ENCODE measurements around the gene TSTD1.
"Not testable (repeated sequence)": the region's sequence is repeated elsewhere in the genome, so short reads cannot be mapped to it uniquely, and the experiment has no call there.

TSTD1 gene

DNA sequence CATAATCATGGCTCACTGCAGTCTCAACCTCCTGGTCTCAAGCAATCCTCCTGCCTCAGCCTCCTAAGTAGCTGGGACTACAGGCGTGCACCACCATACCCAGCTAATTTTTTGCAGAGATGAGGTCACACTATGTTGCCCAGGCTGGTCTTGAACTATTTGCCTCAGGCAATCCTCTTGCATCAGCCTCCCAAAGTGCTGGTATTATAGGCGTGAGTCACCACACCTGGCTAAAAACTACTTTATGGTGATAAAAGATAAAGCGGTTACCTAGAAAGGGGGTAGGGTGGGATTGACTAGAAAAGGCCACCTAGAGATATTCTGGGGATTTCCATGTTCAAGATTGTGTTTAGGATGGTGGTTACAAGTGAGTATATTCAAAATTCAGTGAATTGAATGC, 5.0 kb downstream of the TSTD1 start:
- DNase-seq = no peak

DNA sequence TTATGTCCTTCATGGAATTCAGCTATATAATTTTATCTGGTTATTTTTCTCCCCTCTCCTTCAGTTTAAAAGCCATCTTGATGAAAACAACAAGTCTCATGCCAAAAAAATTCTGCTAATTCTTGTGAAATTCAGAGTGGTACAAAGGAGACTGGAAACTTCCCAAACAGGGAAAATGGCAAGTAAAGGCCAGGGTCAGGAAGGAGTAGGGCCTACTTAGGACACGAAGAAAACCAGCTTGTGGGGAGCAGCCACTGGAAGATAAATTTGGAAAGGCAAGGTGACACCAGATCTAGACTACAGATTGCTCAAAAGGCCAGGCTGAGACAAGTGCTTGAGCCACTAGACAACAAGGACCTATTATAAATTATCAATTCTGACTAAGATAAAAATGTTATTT, 6.4 kb downstream of the TSTD1 start:
- no peak for DNase-seq

DNA sequence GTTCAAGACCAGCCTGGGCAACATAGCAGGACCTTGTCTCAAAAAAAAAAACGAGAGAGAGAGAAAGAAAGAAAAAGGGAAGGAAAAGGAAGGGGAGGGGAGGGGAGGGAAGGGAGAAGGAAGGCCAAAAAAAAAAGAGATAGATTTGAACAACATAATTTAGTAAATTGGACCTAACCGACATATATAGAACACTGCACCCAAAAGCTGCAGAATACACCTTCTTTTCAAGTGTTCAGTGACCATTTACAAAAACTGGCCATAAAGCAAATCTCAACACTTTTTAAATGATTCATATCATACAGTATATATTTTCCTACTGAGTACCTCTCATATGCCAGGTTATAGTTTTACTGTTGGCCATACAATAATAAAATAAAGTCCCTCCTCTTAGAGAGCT, 6.9 kb downstream of the TSTD1 start:
- no peak for DNase-seq

DNA sequence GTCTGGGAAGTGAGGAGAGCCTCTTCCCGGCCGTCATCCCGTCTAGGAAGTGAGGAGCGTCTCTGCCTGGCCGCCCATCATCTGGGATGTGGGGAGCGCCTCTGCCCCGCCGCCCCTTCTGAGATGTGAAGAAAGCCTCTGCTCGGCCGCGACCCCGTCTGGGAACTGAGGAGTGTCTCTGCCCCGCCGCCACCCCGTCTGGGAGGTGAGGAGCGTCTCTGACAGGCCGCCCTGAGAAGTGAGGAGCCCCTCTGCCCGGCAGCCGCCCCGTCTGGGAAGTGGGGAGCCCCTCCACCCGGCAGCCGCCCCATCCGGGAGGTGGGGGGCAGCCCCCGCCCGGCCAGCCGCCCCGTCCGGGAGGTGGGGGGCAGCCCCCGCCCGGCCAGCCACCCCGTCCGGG, 9.3 kb downstream of the TSTD1 start:
- DNase-seq = not testable (repeated sequence)

DNA sequence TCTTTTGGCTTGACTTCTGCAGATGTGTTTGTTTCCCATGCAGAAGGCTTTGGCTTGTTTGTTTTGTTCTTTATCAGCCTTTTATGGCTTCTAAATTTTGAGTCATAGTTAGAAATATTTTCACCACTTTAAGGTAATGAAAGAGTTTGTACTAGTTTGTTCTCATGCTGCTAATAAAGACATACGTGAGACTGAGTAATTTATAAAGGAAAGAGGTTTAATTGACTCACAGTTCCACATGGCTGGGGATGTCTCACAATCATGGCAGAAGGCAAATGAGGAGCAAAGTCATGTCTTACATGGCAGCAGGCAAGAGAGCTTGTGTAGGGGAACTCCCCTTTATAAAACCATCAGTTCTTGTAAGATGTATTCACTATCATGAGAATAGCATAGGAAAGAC, 11.8 kb downstream of the TSTD1 start:
- not testable (repeated sequence) for DNase-seq

DNA sequence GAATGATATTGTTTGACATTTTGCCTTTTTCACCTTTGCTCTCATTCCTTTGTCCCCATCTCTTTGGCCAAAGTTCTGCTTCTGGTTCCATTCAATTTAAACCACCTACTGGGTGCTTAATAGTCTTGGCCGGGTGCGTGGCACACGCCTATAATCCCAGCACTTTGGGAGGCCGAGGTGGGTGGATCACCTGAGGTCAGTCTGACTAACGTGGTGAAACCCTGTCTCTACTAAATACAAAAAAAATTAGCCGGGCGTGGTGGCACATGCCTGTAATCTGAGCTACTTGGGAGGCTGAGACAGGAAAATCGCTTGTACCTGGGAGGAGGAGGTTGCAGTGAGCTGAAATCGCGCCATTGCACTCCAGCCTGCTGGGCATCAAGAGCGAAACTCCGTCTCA, 16.3 kb downstream of the TSTD1 start:
- DNase-seq = not testable (repeated sequence)

DNA sequence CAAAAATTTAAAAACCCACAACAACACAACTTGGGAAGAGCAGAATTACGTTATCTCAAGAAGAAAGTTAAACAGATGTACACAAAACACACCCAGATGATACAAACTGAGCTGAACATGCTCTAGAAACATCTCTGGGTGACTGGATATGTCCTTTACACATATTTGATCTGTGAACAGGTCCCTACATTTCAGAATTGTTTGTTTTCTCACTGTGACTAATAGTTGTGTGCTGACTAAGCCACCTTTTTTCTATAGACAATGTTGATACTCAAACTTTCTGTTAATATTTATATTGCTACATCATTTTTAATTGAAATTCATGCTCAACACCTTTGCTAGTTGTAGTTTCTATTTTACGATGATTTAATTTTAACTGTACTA, 16.8 kb downstream of the TSTD1 start:
- DNase-seq = no peak

DNA sequence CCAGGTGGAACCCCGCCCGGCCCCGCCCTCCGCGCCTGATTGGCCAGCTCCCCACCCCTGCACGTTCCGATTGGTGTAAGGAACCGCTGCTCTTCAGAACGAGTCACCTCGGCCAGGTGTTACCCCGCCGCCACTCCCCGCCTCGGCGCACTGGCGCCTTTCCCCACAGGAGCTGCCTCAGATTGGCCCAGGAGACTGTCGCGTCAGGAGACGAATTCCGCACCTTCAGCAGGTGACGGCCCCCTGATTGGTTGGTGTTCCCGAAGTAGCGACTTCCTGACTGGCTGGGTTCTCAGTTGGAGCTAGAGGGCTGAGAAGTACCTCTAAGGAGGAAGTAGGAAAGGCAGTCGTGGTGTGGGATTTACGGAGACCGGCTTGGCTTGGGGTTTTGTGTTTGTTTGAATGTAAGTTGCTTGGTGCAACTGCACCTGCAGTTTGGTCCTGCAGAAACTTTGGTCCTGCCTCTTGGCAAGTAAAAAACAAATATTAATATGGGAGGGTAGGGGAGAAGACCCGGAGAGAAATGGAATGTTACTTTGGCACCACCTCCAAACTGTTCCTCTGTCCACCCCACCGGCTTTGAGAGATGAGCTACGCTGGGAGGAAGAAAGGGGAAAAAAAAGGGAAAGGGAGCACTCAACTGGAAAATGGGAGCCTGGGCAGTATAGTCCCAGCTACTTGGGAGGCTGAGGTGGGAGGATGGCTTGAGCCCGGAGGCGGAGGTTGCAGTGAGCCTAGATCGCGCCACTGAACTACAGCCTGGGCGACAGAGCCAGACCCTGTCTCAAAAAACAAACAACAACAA, 17.4 kb downstream of the TSTD1 start:
- DNase-seq = peak; percentile 90

DNA sequence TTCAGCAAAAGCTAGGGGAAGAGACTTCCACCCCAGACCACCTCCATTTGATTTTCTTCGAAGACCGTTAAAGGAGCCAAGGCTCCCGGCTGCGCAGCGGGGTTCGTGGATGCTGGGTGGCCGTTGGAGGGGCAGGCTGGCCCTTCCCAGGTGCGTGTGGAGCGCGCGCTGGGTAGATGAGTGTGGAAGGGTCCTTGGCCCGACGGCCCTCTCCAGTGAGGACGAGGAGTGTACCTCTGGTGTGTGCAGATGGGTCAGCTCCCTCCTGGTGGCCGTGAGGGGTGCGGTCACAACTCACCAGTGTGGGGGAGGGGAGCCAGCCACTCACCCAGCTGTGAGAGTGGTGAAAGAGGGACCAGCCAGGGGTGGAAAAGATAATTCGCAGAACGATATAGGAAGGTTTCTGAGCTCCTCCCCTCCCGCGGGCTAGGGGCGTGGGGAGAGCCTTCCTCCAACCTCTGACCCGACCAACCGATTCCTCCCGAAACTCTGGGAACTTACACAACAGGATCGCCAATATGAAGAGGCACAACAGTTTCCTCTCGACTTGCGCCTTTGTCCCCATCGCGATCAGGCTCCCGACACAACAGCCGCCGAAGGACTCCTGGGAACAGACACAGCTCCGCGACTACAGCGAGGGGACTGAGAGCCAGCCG, 18.1 kb downstream of the TSTD1 start, which contains the start of gene F11R:
Gene F11R, minus strand, starts transcription at position 644 of the 656 bp plus-strand sequence. Its CDS starts 79 bp downstream, at position 565.
- DNase-seq = peak; percentile 46

DNA sequence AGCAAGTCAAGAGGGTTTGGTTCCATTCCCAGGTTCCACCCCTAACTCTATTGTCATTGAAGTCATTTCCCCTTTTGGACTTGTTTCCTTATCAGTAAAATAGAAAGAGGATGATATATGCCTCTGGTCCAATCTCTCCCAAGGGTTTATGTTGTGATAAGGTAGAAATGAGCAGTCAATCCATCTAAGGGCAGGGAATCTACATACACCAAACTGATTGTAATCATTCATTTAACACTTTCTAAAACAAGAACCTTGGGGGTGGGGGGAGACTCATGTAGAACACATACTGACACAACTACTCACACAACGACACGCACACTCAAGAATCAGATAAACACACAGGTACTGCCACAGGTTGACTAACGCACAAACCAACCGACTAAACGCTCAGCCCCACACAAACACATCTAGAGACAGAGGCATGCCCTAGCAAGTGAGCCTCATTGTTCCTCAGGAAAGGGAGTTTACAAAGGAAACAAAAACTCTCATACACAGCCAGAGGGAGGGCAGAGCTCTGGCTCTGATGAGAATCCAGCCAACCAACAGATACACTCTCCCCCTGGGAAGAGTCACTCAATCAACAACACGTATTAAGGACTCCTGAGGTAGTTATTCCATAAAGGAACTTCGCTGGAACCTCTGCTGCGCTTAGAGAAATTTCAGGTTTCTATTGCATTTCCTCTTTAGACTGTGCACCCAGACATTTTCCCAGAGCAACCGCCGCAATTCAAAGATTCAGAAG, 18.8 kb downstream of the TSTD1 start:
- DNase-seq = no peak

DNA sequence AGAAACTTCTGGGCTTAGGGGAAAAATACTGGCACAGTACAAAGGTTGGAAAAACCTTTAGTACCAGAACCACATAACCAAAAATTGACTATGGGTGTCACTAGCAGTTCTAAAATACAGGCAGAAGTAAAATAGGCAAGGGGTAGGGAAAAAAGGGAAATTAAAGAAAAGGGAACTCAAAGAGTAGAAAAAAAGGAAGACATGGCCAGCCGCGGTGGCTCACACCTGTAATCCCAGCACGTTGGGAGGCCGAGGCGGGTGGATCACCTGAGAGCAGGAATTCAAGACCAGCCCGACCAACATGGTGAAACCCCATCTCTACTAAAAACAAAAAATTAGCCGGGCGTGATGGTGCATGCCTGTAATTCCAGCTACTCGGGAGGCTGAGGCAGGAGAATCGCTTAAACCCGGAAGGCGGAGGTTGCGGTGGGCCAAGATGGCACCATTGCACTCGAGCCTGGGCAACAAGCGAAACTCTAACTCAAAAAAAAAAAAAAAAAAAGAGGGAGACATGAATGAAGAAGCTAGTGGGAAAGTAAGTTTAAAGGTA, 19.6 kb downstream of the TSTD1 start:
- DNase-seq = not testable (repeated sequence)

DNA sequence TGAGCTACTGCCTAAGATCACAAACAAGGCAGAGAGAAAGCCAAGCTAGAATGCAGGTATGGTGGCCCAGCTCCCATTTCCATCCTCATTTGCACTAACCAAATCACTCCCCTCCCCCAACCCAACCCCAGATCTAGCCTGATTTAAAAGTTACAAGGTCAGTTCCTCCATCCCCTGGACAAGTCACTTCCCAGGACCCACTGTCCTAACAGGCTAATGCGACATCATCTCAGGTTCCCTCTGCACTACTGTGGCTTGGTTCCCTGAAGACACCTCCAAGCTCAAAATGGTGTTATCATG, 20.2 kb downstream of the TSTD1 start:
- DNase-seq = no peak

DNA sequence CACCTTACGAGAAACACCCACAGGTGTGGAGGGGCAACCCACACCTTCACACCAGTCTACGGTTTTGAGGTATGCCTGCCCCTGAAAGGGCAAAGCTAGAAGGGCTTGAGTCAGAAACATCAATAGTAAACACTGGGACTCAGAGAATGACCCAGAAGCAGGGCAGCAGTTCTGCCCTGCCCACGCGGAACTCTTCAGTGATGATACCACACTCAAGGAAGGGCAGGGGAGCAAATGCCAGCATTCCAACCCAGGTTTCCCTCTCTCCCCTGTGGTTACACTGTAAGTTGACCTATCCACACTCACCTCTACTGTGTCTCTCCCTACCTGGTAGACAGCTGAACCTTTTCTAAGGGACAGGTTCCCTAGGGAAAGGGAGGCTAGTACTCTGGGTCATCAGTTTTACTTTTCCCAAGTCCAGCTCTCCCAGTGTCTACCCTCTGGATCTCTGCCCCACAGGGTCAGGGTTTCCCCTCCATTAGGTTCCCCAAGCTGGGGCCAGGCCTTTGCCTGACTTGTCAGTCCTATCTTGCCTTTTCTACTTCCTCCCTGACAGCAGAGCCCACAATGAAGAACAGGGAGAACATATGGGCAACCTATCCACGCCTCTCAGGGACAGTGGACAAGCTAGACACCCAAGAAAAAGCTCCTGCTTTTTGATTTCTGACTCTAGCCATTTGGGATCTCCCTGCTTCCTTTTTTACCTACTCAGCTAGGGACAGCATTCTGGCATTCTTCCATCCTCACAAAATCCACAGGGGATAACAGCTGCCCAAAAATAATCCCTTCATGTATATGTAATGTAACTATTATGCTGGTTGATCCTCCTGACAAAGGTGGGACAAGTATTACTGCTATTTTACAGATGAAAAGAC, 20.8 kb downstream of the TSTD1 start:
- no peak for DNase-seq

DNA sequence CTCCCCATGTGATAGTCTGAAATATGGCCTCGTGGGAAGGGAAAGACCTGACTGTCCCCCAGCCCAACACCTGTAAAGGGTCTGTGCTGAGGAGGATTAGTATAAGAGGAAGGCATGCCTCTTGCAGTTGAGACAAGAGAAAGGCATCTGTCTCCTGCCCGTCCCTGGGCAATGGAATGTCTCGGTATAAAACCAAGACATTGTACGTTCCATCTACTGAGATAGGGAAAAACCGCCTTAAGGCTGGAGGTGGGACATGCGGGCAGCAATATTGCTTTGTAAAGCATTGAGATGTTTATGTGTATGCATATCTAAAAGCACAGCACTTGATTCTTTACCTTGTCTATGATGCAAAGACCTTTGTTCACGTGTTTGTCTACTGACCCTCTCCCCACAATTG, 21.6 kb downstream of the TSTD1 start:
- DNase-seq = not testable (repeated sequence)

DNA sequence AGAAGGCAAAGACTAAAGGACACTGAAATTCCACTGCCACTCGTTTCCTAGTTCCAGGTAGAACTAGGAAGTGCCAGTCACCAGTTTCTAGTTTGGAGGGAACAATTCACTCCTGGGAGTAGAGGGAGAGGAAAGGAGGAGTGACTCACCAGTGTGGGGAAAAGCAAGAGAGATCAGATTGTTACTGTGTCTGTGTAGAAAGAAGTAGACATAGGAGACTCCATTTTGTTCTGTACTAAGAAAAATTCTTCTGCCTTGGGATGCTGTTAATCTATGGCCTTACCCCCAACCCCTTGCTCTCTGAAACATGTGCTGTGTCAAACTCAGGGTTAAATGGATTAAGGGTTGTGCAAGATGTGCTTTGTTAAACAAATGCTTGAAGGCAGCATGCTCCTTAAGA, 22.1 kb downstream of the TSTD1 start:
- not testable (repeated sequence) for DNase-seq

DNA sequence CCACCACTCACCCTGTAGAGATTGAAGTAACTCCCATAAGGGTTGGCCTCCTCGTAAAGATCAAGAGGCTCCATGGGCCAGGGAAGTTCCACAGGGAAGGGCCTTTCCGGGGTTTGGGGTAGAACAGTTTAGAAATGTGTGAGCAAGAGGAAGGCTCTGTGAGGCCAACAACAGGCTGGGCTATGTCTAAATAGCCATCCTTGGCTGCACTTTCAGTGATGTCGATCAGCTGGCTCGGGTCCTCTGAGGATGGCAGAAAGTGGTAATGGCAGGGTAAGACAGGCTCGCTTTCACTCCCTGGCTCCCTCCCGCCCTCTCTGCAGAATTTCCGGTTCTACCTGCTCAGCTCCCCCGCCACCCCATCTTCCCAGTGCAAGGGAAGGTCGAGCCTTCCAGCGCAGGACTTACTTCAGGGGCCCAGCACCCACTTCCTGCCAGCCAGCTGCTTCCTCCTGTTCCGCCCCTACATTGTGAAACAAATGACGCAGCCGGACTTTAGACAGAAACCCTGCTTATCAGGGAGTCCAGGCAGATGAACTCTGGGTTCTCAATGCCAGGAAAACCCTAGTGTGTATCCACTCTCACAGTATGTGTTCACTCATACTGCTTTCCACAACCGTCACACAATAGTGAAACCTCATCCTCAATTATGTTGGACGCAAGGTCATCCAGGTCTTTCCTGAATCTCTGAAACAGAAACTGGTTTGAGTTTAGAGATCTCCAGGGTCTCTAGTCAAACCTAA, 25.1 kb downstream of the TSTD1 start:
- DNase-seq = peak; percentile 80

DNA sequence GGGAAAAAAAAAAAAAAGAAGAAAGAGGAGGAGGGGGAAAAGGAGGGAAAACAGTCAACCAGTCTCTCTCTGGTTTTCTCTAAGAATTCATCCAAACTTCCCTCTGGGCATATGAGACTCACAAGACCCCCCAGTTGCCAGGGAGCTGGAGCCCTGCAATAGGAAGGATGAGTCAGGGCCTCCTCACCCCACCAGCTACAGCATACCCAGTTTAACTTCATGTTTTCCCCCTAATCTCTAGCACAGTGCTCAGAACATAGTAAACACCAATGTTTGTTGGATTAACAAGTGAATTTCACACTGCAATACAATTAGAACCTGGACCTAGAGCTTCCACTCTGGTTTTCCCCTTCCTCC, 25.7 kb downstream of the TSTD1 start:
- DNase-seq = no peak

DNA sequence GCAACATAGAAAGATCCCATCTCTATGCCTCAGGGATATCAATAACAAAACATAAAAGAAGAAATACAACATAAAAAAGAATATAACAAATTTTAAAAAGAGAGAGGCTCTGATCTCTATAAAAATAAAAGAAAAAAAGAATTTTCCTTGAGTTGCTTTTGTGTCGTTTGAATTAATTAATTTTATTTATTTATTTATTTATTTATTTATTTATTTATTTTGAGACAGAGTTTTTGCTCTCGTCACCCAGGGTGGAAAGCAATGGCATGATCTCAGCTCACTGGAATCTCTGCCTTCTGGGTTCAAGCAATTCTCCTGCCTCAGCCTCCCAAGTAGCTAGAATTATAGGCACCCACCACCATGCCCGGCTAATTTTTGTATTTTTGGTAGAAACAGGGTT, 26.3 kb downstream of the TSTD1 start:
- no peak for DNase-seq

DNA sequence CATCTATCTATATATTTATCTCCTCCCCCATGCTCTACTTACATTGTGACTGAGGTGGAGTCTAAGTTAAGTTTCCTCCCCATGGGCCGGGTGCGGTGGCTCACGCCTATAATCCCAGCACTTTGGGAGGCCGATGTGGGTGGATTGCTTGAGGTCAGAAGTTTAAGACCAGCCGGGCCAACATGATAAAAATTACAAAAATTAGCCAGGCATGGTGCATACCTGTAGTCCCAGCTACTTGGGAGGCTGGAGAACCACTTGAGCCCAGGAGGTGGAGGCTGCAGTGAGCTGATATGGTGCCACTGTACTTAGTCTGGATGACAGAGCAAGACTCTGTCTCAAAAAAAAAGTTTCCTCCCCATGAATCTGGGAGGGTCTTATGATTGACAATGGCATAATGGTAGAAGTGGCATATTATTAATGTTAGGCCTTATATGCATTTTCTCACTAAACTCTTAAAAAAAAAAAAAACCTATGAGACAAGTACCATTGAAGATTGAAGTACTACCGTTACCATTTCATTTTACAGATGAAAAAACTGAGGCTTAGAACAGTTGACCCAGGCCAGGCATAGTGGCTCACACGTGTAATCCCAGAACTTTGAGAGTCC, 29.1 kb downstream of the TSTD1 start:
- no peak for DNase-seq

DNA sequence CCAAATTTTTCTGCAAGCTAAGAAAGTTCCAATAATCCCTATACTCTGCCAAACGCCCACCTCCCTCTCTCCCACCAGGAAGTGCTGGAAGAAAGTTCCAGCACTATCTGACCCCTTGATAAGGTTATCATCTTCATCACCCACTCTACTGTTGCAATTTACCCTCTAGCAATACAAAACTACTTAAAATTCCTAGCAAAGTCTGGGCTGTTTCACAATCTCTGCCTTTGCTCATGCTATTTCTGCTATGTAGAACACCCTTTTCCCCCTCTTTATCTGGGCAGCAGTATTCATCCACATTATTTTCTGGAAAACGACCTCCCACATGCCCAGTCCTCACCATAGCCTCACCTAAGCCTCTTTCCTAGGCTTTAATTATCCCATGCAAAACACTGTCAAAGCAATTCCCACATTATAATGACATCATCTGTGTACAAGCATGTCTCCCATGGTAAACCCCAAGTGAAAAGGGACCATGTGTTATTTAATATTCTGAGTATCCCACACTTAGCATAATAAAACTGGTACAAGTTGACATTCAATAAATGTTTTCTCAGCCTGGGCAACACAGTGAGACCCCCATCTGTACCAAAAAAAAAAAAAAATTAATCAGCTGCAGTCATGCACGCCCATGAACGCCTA, 29.8 kb downstream of the TSTD1 start:
- no peak for DNase-seq

DNA sequence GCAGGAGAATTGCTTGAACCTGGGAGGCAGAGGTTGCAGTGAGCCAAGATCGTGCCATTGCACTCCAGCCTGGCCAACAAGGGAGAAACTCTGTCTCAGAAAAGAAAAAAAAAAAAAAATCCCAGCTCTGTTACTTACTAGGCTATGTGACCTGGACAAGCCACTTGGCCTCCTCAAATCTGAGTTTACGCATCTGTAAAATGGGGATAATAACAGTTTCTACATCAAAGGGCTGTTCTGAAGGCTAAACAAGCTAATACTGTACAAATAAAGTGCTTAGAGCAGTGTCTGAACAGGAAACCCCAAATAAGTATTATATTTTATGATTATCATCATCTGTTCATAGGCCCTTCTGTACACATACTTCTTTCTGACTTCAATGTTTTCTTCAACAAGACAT, 31.4 kb downstream of the TSTD1 start:
- DNase-seq = no peak

Data from activated CD4-positive, alpha-beta T cell treated with anti-CD3 and anti-CD28 coated beads for 48 hours (primary cell).